ENCODE measurements around the gene PCBP3. TPM values are rescaled to one million over a fixed set of nuclear protein-coding genes. Genes with fewer than 3 reads are reported as not detected.

PCBP3 gene
- total RNA-seq, 1 experiment from 2014 or later, result not detected

DNA sequence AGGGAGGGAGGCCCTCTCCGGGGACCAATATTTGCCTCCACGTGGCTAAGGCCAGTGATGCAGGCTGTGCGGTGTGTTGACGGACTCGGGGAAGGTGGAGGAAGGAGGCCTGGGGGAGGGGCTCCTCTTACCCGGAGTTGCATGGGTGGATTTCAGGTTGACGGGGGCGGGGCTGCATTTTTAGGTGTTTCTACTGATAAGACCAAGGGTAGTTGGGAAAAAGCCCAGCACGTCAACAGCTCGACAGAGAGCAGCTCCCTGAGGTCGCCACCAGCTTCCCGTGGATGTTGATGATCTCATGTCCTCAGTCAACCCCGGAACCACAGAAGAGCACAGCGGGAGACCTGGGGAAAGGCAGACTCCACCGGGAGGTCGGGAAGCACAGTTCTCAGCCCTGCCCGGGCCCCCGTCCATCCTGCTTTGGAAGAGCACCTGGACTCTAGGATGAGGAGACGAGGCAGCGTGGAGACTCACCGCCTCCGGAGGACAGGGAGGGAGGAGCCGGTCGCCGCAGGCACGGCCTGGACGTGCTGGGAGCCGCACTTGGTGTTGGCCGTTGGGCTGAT, 305.1 kb downstream of the PCBP3 start:
- ChIA-PET POLR2A (ENCODE audit: unreplicated experiment) (no interaction called here), CTCF (no interaction called here)
- H3K27me3 ChIP-seq (ENCODE audit: insufficient read depth, low read depth), result peaks cover 42% of the 10 kb centered on the region
- BruUV-seq (replicated peaks), result no TSS peak
- no peak for DNase-seq
- no peaks in the 10 kb centered on the region for H4K20me1 ChIP-seq (ENCODE audit: insufficient read depth)
- no peaks in the 10 kb centered on the region for H3K9me2 ChIP-seq (ENCODE audit: insufficient read depth)
- H3K4me1 ChIP-seq (replicated peaks; ENCODE audit: insufficient read depth), result peaks cover 10% of the 10 kb centered on the region; the same call in 1 of the 2 replicates
- H3K4me2 ChIP-seq, result no peak overlapping the region
- H3K9me3 ChIP-seq (ENCODE audit: insufficient read depth, low read depth), result no peaks in the 10 kb centered on the region
- H2AFZ ChIP-seq, result no peak overlapping the region
- intact Hi-C loops (cut with micrococcal nuclease; ENCODE audit: unreplicated experiment), result no loop called here
- no peaks in the 10 kb centered on the region for H3F3A ChIP-seq (ENCODE audit: insufficient read depth, low read depth)
- H3K27ac ChIP-seq, result no peak overlapping the region
- H3K4me3 ChIP-seq, result no peak overlapping the region
- H3K36me3 ChIP-seq (ENCODE audit: low read depth), result no peaks in the 10 kb centered on the region
- no peaks in the 10 kb centered on the region for H3K79me2 ChIP-seq (ENCODE audit: low read depth)
- TF ChIP-seq EZH2 (IDR thresholded peaks at IDR 0.05; ENCODE audit: low read depth), result no peak
- TF ChIP-seq, protein P1, sequence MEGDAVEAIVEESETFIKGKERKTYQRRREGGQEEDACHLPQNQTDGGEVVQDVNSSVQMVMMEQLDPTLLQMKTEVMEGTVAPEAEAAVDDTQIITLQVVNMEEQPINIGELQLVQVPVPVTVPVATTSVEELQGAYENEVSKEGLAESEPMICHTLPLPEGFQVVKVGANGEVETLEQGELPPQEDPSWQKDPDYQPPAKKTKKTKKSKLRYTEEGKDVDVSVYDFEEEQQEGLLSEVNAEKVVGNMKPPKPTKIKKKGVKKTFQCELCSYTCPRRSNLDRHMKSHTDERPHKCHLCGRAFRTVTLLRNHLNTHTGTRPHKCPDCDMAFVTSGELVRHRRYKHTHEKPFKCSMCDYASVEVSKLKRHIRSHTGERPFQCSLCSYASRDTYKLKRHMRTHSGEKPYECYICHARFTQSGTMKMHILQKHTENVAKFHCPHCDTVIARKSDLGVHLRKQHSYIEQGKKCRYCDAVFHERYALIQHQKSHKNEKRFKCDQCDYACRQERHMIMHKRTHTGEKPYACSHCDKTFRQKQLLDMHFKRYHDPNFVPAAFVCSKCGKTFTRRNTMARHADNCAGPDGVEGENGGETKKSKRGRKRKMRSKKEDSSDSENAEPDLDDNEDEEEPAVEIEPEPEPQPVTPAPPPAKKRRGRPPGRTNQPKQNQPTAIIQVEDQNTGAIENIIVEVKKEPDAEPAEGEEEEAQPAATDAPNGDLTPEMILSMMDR (conservative IDR thresholded peaks at IDR 0.05), result no peak

DNA sequence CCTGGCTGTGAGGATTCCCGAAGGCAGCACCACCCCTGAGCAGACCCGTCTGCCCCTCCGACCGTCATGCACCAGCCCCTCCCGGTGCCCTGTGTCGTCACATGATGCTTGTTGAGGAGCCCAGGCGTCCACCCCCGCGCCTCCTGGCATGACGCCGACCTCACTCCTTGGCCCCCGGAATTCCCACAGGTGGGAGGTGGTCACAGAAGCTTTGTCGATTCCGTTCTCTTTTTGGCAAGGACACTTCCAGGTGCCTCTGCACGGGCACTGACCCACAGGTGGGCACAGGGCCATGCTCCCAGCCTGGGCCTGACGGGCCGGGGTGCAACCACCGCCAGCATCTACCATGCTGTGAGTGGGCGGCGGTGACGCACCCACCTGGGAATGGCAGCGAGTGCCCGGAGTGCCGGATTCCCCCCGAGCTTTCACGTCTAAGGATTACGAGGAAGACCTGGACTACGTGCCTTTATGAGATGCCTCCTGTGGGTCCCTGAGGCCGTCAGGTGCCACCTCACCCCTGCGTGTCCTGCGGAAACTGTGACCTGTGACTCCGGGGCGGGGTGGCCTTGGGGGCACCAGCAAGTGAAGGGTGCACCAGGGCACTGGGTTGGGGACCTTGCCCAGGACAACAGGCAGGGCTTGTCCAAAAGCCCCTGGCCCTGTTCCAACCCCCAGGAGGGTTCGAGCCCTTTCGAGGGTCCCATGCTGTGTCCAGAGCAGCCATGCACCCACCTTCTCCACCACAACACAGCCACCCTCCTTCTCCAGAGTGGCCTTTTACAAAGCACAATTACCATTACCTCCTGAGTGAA, 306.6 kb downstream of the PCBP3 start:
- H3K4me3 ChIP-seq, result no peak overlapping the region
- H3K4me1 ChIP-seq (replicated peaks; ENCODE audit: insufficient read depth), result peaks cover 10% of the 10 kb centered on the region; the same call in 1 of the 2 replicates
- H3K27me3 ChIP-seq (ENCODE audit: insufficient read depth, low read depth), result peaks cover 42% of the 10 kb centered on the region
- no peaks in the 10 kb centered on the region for H4K20me1 ChIP-seq (ENCODE audit: insufficient read depth)
- no peaks in the 10 kb centered on the region for H3F3A ChIP-seq (ENCODE audit: insufficient read depth, low read depth)
- ChIA-PET CTCF (no interaction called here), POLR2A (ENCODE audit: unreplicated experiment) (no interaction called here)
- H3K9me3 ChIP-seq (ENCODE audit: insufficient read depth, low read depth), result no peaks in the 10 kb centered on the region
- H3K27ac ChIP-seq, result no peak overlapping the region
- intact Hi-C loops (cut with micrococcal nuclease; ENCODE audit: unreplicated experiment), result no loop called here
- no TSS peak for BruUV-seq (replicated peaks)
- H3K4me2 ChIP-seq, result peak overlapping the region; percentile 58
- no peaks in the 10 kb centered on the region for H3K36me3 ChIP-seq (ENCODE audit: low read depth)
- no peaks in the 10 kb centered on the region for H3K9me2 ChIP-seq (ENCODE audit: insufficient read depth)
- no peak for DNase-seq
- H3K79me2 ChIP-seq (ENCODE audit: low read depth), result no peaks in the 10 kb centered on the region
- TF ChIP-seq, protein P1 (conservative IDR thresholded peaks at IDR 0.05), result no peak
- TF ChIP-seq EZH2 (IDR thresholded peaks at IDR 0.05; ENCODE audit: low read depth), result no peak
- H2AFZ ChIP-seq, result no peak overlapping the region

- intact Hi-C loops (cut with micrococcal nuclease; ENCODE audit: unreplicated experiment), result no loop called here
- H3K4me3 ChIP-seq, result no peak overlapping the region
- no TSS peak for BruUV-seq (replicated peaks)
- ChIA-PET CTCF (no interaction called here), POLR2A (ENCODE audit: unreplicated experiment) (interaction anchor here (0.6 kb wide), 1 partner anchor 91 kb away, joined by 4 read pairs; no protein-coding TSS in a partner anchor)
- H2AFZ ChIP-seq, result 0 out of 2 replicates have a peak overlapping the region, but pooled peaks have one; percentile 33
- TF ChIP-seq, protein P1 (conservative IDR thresholded peaks at IDR 0.05), result no peak
- TF ChIP-seq EZH2 (IDR thresholded peaks at IDR 0.05; ENCODE audit: low read depth), result no peak
- H3K79me2 ChIP-seq (ENCODE audit: low read depth), result no peaks in the 10 kb centered on the region
- H3K36me3 ChIP-seq (ENCODE audit: low read depth), result no peaks in the 10 kb centered on the region
- no peaks in the 10 kb centered on the region for H3F3A ChIP-seq (ENCODE audit: insufficient read depth, low read depth)
- H3K4me1 ChIP-seq (replicated peaks; ENCODE audit: insufficient read depth), result peaks cover 10% of the 10 kb centered on the region; the same call in 1 of the 2 replicates
- H3K4me2 ChIP-seq, result peak overlapping the region; percentile 58
- no peaks in the 10 kb centered on the region for H4K20me1 ChIP-seq (ENCODE audit: insufficient read depth)
- H3K9me2 ChIP-seq (ENCODE audit: insufficient read depth), result no peaks in the 10 kb centered on the region
- H3K27me3 ChIP-seq (ENCODE audit: insufficient read depth, low read depth), result peaks cover 41% of the 10 kb centered on the region
- H3K27ac ChIP-seq, result no peak overlapping the region
- DNase-seq, result peak in 1 of 2 experiments; percentile 75
- H3K9me3 ChIP-seq (ENCODE audit: insufficient read depth, low read depth), result no peaks in the 10 kb centered on the region
Observed at GRCh38 chr21:45950740-45951515, 307.4 kb downstream of the PCBP3 start.
